ENCODE results near the gene GBGT1.

DNA sequence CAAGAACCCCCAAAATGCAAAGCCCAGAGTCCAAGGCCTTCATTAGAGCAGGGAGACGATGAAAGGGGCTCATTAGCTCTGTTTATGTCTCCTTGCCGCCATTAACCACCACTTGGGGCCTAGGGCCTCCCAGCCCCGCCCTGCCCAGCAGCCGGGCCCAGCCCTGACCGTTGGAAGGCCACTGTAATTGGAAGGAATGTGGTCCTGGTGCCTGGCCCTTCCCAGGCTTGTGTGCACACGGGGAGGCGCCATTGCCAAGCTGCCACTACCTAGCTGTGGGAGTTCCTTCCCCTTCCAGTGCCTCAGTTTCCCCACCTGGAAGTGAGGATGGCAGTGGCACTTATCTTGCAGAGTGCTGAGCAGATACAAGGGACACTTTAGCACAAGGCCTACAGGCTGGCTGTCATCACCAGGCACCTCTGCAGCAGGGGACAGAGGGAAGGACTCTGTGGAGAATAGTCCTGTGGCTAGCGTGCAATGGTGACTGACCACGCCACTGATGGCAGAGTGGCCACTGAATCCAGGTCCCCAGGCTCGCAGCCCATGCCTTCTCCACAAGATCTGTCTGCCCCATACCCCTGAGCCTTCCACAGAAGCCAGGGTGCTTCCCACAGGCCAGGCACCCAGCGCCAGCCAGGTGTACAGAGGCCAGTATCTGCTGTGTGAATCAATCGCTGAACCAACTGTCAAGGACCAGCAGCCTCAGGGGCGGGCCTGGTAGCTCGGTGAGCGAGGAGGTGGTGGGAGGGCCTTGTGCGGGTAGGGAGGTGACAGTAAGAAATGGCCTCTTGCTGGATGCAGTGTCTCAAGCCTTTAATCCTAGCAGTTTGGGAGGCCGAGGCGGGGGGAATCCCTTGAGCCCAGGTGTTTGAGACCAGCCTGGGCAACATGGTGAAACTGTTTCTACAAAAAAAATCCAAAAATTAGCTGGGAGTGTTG lies 20.8 kb downstream of the GBGT1 start:
- TF ChIP-seq CTCF (conservative IDR thresholded peaks at IDR 0.05 in 1 of 2, IDR thresholded peaks at IDR 0.05 in 1 of 2; ENCODE audit: low read depth in 1 of 2, low read length in 2 of 2): no peak
- TF ChIP-seq EZH2 (IDR thresholded peaks at IDR 0.05; ENCODE audit: low read length, missing control alignments): no peak

Measured in fibroblast of lung (primary cell).